Measurements from ENCODE around the gene FOXD2.

The FOXD2 gene

DNA sequence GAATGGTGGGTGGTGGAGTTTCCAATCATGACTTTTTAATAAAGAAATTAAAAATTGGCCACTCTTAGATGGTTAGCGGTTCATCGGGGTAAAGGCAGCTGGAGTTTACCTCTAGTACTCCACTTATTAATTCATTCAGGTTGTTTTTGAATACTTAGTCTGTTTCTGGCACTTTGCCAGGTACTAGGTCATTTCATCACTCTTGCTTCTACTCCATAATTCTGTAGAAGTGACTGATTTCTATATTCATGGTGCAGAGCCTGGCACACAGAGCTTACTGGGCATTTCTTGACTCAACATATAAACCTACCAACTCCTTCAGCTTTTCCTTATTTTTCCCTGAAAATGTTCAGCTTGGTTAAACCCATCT is 31.5 kb downstream of the FOXD2 start:
- peak; percentile 24 for DNase-seq

DNA sequence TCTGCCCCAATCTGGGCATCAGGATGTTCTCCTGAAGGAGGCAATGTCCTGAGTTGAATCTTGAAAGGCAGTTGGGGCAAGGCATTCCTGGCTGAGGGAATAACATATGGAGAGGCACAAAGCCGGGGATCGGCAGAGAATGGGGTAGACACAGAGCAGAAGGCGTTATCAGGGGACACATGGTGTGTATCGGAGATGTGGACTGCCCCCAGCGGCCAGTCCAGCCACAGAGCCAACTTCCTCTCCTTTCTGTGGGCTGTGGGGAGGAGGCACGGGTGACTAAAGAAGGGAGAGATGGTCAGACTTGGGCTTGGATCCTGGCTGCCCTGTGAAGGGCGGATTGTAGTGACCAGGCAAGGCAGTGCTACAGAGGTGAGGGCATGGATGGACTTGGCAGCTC is 32.1 kb downstream of the FOXD2 start:
- DNase-seq: peak; percentile 64

DNA sequence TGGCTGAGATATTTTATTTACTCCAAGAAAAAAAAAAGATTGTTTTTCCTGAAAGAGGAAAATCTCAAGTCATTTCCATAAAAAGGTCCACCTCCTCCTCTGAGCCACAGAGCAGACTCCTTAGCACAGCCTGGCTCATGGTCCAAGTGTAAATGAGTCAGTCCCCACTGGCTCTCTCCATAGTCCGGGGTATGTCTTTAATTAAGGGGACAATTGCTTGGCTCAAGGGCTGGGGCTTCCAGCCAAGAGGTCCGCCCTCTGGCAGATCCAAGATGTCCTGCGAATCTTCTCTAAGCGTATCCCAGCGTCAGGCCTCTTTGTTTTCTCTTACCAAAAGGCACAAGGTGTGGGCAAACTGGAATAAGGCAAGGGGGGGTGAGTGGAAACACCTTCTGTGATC is 33.3 kb downstream of the FOXD2 start:
- DNase-seq: no peak

DNA sequence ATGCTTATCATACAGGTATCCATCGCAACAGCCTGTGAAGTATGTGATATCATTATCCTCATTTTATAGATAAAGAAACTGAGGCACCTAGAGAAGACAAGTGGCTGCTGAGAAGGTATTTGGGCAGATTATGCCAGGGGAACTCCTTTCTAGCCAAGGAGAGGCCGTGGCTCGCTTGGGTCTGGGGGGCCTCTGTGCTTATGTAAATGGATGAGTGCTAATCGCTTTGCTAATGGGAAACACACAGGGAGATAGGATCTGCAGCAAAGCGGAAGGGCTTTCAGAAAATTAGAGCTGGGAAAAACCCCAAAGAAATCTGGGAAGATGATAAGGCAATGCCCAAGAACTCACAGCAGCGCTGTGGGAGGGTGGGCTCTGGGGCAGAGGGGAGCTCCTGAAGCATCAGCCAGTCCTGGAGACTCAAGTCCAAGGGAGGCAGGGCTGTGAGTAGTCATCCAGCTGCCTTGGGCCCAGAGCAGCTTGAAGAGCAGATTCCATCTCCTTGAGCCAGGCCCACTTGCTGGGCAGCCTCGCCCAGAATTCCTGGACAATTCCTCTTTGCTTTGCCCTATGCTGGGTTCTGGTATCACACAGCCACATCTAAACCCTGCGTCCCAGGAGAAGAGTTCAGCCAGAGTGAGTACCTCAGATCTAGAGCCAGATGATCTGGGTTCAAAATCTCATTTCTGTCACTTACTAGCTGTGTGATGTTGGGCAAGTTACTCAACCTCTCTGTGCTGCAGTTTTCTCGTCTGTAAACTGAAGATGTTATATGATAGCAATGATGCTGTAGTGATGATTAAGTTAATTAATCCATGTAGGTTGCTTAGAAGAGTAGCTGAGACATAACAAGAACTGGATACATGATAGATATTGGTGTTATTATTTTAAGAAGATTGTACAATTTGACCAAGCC is 36.7 kb downstream of the FOXD2 start:
- no peak for DNase-seq

DNA sequence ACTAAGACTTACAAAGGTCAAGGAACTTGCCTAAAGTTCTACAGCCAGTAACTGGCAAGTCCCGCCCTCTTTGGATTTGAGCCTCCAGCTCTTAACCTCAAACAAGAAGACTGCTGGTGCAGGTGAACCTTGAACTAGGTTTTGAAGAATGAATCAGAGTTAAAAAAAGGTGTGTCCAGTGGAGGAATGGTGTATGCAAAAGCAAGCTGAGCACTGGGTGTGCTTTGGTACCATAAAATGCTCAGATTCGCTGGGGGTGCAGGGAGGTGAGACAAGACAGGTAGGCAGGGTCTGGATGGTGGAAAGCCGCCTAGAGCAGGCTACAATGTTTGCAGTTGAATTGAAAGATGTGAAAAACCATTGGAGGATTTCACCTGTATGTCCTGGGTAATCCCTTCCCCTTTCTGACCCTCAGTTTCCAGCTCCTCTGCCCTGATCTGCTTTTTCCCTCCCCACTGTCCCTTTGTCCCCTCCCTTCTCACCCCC is 39.8 kb downstream of the FOXD2 start:
- no peak for DNase-seq

DNA sequence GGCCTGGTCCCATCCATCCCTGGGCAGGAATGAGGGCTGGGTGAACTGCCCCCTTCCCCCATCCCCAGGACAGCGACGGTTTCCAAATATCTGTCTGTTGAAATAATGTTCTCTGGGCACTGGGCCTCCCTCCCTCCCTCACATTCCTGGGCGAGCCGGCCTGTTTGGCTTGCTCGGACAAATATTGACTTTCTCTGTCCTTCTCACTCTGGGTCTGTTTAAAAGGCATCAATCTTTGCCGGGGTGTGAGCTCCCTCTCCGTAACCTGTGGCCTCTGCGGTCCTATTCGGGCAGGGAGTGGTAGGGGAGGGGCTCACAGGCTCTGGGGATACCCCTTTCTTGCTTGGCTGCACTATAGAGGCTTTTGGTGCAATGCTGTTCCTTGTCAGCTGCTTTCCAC is 40.2 kb downstream of the FOXD2 start:
- no peak for DNase-seq

DNA sequence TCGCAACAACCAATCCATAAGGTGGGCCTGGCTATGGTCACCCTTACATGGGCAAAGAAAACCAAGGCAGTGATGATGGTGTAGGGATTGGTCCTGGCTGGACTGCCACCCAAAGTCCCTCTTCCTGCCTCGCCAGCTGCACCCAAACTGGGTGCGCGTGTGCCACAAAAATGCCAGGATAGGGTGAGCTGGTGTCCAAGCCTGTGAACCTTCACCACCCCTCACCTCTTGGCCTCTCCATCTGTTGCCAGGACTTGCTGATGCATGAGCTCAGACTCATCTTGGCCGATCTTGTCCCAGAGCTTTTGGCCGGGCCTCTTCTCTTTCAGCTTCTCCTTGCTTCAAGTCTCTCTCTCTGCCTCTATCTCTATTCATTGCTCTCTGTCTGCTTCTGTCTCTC is 41.8 kb downstream of the FOXD2 start:
- DNase-seq: no peak

DNA sequence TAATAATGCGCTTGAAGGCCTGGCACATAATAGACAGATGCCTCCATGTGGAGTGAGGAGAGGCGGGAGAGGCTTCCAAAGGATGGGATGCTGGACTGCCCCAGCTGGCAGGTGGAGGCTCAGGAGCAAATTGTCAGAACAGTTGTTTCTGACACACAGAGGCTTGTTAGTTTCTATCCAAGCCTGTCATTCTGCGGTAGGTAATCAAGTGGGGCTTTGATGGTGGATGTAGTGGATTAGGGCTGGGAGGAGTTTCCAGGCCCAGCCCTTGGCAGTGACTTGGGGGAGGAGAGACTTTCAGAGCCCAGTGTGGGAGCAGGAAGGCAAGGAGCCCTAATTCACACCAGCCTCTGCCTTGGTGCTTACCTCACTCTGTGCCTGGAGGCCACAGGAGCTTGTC is 44.1 kb downstream of the FOXD2 start:
- DNase-seq: no peak

DNA sequence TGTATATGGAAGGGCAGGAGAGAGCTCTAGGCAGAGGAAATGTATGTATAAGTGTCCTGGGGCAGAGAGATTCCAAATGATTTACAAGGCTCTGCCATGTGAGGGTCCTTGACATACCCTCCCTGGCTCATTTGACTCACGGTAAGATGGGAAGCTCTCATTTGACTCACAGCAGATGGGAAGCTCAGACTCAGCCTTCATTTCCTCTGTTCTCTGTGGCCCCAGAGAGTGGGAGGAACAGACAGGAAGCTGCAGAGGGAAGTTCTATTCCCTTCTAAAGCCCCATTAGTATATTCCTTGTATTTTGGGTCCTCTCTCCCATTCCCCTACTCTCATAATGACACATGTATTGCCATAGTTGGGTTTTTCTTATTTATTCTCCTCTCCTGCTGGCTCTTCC is 44.9 kb downstream of the FOXD2 start:
- no peak for DNase-seq

DNA sequence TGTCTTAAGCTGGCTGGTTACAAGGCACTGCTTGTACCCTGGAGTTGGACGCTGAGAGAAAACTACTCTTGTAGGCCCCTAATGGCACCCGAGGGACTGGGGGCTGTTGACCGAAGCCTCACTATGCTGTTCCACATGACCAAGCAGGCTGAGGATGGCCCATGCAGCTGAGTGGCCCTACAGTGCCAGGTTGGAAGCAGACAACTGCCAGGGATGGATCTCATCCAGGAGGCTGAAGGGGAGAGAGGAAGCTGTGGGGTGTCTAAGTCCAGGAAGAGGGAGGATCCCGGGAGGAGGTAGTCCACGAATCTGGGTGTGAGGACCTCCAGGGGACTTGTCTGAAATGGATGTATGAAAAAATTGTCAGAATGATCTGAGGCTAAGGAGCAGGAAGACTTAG is 45.8 kb downstream of the FOXD2 start:
- no peak for DNase-seq

DNA sequence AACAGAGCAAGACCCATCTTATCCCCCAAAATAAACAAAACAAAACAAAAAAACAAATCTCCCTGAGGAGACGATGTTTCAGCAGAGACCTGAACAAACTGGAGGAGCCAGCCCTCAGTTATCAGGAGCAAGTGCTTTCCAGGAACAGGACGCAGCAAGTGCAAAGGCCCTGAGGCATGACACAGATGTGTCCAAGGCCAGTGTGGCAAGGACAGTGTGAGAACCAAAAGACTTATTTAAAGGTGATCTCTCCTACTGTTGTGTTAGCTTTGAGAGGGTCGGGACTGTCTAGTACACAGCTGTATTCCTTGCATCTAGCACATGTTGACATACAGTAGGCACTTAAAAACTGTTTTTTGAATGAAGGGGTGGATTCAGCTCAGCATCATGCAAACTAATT is 48.0 kb downstream of the FOXD2 start:
- DNase-seq: no peak

DNA sequence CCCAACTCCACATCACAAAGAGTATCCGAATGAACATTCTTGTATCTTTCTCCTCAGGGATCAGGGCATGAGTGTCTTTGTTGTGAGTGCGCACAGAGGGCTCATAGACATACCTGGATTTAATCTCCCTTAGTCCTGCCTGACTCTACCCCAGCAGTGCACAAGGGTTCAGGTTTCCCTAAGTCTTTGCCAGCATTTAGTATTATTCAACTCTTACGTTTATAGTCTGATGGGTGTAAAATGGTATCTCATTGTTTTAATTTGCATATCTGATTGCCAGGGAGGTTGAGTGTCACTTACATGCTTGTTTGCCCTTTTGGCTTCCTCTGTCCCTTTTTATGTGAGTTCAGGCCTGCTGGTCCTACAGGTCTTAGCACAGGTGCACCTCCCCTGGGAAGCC is 49.5 kb downstream of the FOXD2 start:
- DNase-seq: no peak

DNA sequence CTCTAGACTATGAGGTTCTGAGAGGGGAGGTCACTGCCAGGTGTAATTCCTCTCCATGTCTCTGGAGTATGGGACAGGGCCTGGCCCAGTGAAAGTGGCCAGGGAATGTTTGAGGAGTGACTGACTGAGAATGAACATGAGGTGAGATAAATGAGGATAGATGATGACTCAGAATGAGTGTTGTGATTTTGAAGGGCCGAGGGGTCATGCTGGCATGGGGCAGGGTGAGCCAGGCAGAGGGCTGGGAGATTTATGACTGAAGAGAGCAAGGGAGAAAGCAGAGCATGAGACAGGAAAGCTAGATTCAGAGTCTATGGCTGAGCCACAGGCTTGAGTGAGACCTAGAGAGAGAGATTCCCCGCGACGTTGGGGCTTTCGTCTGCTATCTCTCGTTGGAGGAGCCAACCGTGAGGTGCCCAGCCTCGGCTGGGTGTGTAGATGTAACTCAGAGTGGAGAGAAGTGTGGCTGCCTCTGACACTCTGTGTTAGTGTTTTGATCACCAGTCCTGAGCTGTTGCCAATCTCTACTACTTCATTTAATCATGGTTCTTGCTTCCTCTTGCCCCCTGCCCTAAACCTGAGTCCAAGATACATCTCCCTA is 50.1 kb downstream of the FOXD2 start:
- DNase-seq: no peak

Data from OCI-M1 (cell line).